DMS114 treated with DMSO at 0.1 percent for 48 hours (cell line): ENCODE measurements around the gene NDUFA11.

Experiments used
- DNase-seq: peaks from one replicate; lab custom pipeline; 2025; ENCODE audit not compliant: unreplicated experiment; lab: John Stamatoyannopoulos, UW

The NDUFA11 gene

GRCh38 chr19:5903624-5904351 is at the start of gene NDUFA11:
NDUFA11 (minus strand) TSS chr19:5903790; CDS start chr19:5903708, 82 bp downstream.
- peak; percentile 91 for DNase-seq

- DNase-seq = no peak
Measured at GRCh38 chr19:5953030-5953589, 49.5 kb upstream of the NDUFA11 start.

GRCh38 chr19:5952193-5953029 is 48.8 kb upstream of the NDUFA11 start:
- no peak for DNase-seq

GRCh38 chr19:5951338-5951861 is 47.8 kb upstream of the NDUFA11 start:
- no peak for DNase-seq

- no peak for DNase-seq
Measured at GRCh38 chr19:5950741-5951140, 47.2 kb upstream of the NDUFA11 start.

GRCh38 chr19:5949792-5950305 is 46.3 kb upstream of the NDUFA11 start:
- DNase-seq = no peak

- DNase-seq = no peak
Measured at GRCh38 chr19:5948752-5949564, 45.4 kb upstream of the NDUFA11 start.

GRCh38 chr19:5947435-5947834 is 43.8 kb upstream of the NDUFA11 start:
- no peak for DNase-seq

GRCh38 chr19:5943623-5944022 is 40.0 kb upstream of the NDUFA11 start:
- DNase-seq = no peak

GRCh38 chr19:5943045-5943444 is 39.5 kb upstream of the NDUFA11 start:
- DNase-seq = no peak

- DNase-seq = no peak
Measured at GRCh38 chr19:5941673-5942072, 38.1 kb upstream of the NDUFA11 start.

GRCh38 chr19:5940260-5941208 is 36.9 kb upstream of the NDUFA11 start:
- no peak for DNase-seq

GRCh38 chr19:5937550-5937949 is 34.0 kb upstream of the NDUFA11 start:
- DNase-seq = no peak

GRCh38 chr19:5936292-5936592 is 32.7 kb upstream of the NDUFA11 start:
- DNase-seq = no peak

- DNase-seq = no peak
Measured at GRCh38 chr19:5935473-5936291, 32.1 kb upstream of the NDUFA11 start.

GRCh38 chr19:5934774-5935472 is 31.3 kb upstream of the NDUFA11 start:
- DNase-seq = no peak

- no peak for DNase-seq
Measured at GRCh38 chr19:5934069-5934401, 30.4 kb upstream of the NDUFA11 start.

- no peak for DNase-seq
Measured at GRCh38 chr19:5933391-5934068, 29.9 kb upstream of the NDUFA11 start.
